Uterus (tissue), 2 donors: ENCODE data around the gene SSTR3.

Experiments
- POLR2A ChIP-seq, 2 donors: fragments of 450-650 bp; IDR thresholded peaks; one replicate each; pipeline ENCODE4 v1.6.1; 2016; ENCODE audit warnings: antibody characterized with exemption in 2 of 2, mild to moderate bottlenecking in 1 of 2, moderate library complexity in 1 of 2
- TF ChIP-seq, protein P1 (sequence below), 4 experiments: fragments of 200-600 bp in 2 of 4; fragments of 450-650 bp in 2 of 4; sonication (generic) in 2 of 4; IDR thresholded peaks; one replicate each; pipeline ENCODE4 v1.5.1; 2016 to 2019; ENCODE audit warnings: antibody characterized with exemption in 4 of 4, mild to moderate bottlenecking in 2 of 4, moderate library complexity in 1 of 4

GRCh38 chr22:37169947-37170688 lies 42.2 kb downstream of the SSTR3 start:
- TF ChIP-seq, protein P1, sequence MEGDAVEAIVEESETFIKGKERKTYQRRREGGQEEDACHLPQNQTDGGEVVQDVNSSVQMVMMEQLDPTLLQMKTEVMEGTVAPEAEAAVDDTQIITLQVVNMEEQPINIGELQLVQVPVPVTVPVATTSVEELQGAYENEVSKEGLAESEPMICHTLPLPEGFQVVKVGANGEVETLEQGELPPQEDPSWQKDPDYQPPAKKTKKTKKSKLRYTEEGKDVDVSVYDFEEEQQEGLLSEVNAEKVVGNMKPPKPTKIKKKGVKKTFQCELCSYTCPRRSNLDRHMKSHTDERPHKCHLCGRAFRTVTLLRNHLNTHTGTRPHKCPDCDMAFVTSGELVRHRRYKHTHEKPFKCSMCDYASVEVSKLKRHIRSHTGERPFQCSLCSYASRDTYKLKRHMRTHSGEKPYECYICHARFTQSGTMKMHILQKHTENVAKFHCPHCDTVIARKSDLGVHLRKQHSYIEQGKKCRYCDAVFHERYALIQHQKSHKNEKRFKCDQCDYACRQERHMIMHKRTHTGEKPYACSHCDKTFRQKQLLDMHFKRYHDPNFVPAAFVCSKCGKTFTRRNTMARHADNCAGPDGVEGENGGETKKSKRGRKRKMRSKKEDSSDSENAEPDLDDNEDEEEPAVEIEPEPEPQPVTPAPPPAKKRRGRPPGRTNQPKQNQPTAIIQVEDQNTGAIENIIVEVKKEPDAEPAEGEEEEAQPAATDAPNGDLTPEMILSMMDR (IDR thresholded peaks at IDR 0.05), result no peak
- no peak for TF ChIP-seq POLR2A (IDR thresholded peaks at IDR 0.05)
